Prostate gland (tissue), 2 donors: ENCODE results near the gene RPS24.

ENCODE experiments used
- CTCF ChIP-seq, 4 experiments: fragments of 200-600 bp in 2 of 4; fragments of 450-650 bp in 2 of 4; sonication (generic) in 2 of 4; IDR thresholded peaks; 1 replicate in 3 of 4; 2 replicates in 1 of 4; pipeline ENCODE4 v1.5.1; 2016 to 2019; ENCODE audit warnings: antibody characterized with exemption in 4 of 4, mild to moderate bottlenecking in 2 of 4, moderate library complexity in 2 of 4
- POLR2A ChIP-seq: fragments of 450-650 bp; IDR thresholded peaks from one replicate; pipeline ENCODE4 v1.6.1; 2016; ENCODE audit warnings: antibody characterized with exemption, mild to moderate bottlenecking

DNA sequence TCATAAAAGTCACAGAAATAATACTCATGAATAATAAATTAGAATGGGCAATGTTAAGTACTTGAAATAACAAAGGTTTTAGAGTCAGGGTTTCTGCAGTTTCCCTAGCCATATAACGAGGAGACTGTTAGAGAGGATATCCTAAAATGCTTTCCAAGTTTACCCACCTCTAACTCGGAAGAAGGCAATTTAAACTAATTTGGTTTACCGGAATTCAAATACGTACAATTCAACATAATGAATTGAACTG lies 351 bp upstream of the RPS24 start:
- TF ChIP-seq CTCF (IDR thresholded peaks at IDR 0.05) = no peak
- TF ChIP-seq POLR2A = no peak
